ENCODE results near the gene TWIST2. TPM values are rescaled to one million over a fixed set of nuclear protein-coding genes. Genes with fewer than 3 reads are reported as not detected.
A peak's percentile ranks its signal among the peaks of the same experiment; 100 is the strongest.

TWIST2 gene
- total RNA-seq, 1 experiment from 2014 or later = 0.22 TPM

- H2BK20ac ChIP-seq (ENCODE audit: low read depth, low read length, poor library complexity, severe bottlenecking) = no peak overlapping the region
- Mint-ChIP-seq H3K36me3 (ENCODE audit: insufficient read depth in 1 of 3, low read depth in 3 of 3) (no peaks in the 10 kb centered on the region), H3K27me3 (ENCODE audit: low read depth) (peaks cover 24% of the 10 kb centered on the region), H3K4me1 (peaks cover 13 to 17% of the 10 kb centered on the region in 2 experiments), H3K4me3 (no peak overlapping the region; a peak in 1 of 5 replicates), H3K9me3 (no peaks in the 10 kb centered on the region; a peak in 1 of 5 replicates), H3K27ac (no peak overlapping the region)
- no peak overlapping the region for H4K91ac ChIP-seq (ENCODE audit: insufficient read length, low read depth, low read length)
- no peak overlapping the region for H3K9ac ChIP-seq (ENCODE audit: extremely low read depth, insufficient read length, low read length)
- H3K4me1 ChIP-seq (ENCODE audit: insufficient read depth, low read length) = no peaks in the 10 kb centered on the region
- H3K18ac ChIP-seq (ENCODE audit: insufficient read length, low read depth, low read length) = no peak overlapping the region
- no peaks in the 10 kb centered on the region for H3K79me1 ChIP-seq (ENCODE audit: insufficient read depth, low read depth, low read length, poor library complexity, severe bottlenecking)
- H2BK120ac ChIP-seq (ENCODE audit: low read depth, low read length, poor library complexity, severe bottlenecking) = no peak overlapping the region
- no peak overlapping the region for H4K8ac ChIP-seq (replicated peaks; ENCODE audit: insufficient read length, low read depth, low read length)
- H3K9me3 ChIP-seq (ENCODE audit: control insufficient read depth, low read depth, low read length) = no peaks in the 10 kb centered on the region
- H3K23ac ChIP-seq (ENCODE audit: insufficient read length, low read depth, low read length) = no peak overlapping the region
- H2BK12ac ChIP-seq (ENCODE audit: insufficient read length, low read depth, low read length) = no peak overlapping the region
- H2AFZ ChIP-seq (ENCODE audit: low read length) = no peak overlapping the region
- no peak overlapping the region for H3T11ph ChIP-seq (ENCODE audit: low read length)
- no peak overlapping the region for H2BK15ac ChIP-seq (ENCODE audit: low read depth, low read length)
- H3K14ac ChIP-seq (ENCODE audit: insufficient read depth, low read length) = no peak overlapping the region
- H3K27ac ChIP-seq (ENCODE audit: insufficient read length, low read depth, low read length) = no peak overlapping the region
- no peak overlapping the region for H3K4ac ChIP-seq (ENCODE audit: low read depth, low read length)
- WGBS (ENCODE audit: extremely low coverage, insufficient read length, low lambda C conversion rate) = no CpG with 5 or more reads among the region's 27 CpGs
- TF ChIP-seq CTCF (conservative IDR thresholded peaks at IDR 0.05) = no peak
- peak; percentile 81 for DNase-seq
- no peak overlapping the region for H4K5ac ChIP-seq (ENCODE audit: insufficient read length, low read depth, low read length)
- no peaks in the 10 kb centered on the region for H3K79me2 ChIP-seq (ENCODE audit: insufficient read depth, low read length)
- no peak overlapping the region for H2BK5ac ChIP-seq (ENCODE audit: insufficient read length, low read length)
- no peaks in the 10 kb centered on the region for H3K23me2 ChIP-seq (ENCODE audit: insufficient read length, low read depth, low read length, poor library complexity, severe bottlenecking)
- H3K27me3 ChIP-seq (ENCODE audit: insufficient read depth, low read length) = no peaks in the 10 kb centered on the region; the same call in 1 of the 2 replicates
- H4K20me1 ChIP-seq (ENCODE audit: control insufficient read depth, insufficient read depth, insufficient read length) = no peaks in the 10 kb centered on the region
- no peak overlapping the region for H2AK5ac ChIP-seq (ENCODE audit: insufficient read length, low read length)
- H3K56ac ChIP-seq (ENCODE audit: insufficient read length, low read depth, low read length) = no peak overlapping the region
- H3K4me2 ChIP-seq (ENCODE audit: insufficient read depth, insufficient read length, low read length) = no peak overlapping the region
These were observed 48.2 kb downstream of the TWIST2 start for GRCh38 chr2:238895891-238896600.

Data from H9 (cell line).